ENCODE data around the gene LRRC32.

LRRC32 gene

GRCh38 chr11:76661834-76662434 lies 8.6 kb downstream of the LRRC32 start:
- DNase-seq, result no peak

GRCh38 chr11:76661306-76661751 lies 9.2 kb downstream of the LRRC32 start:
- no peak for DNase-seq

- DNase-seq, result no peak
Measured at GRCh38 chr11:76660533-76661305, 9.8 kb downstream of the LRRC32 start.

GRCh38 chr11:76659672-76660532 lies 10.6 kb downstream of the LRRC32 start:
- no peak for DNase-seq

DNA sequence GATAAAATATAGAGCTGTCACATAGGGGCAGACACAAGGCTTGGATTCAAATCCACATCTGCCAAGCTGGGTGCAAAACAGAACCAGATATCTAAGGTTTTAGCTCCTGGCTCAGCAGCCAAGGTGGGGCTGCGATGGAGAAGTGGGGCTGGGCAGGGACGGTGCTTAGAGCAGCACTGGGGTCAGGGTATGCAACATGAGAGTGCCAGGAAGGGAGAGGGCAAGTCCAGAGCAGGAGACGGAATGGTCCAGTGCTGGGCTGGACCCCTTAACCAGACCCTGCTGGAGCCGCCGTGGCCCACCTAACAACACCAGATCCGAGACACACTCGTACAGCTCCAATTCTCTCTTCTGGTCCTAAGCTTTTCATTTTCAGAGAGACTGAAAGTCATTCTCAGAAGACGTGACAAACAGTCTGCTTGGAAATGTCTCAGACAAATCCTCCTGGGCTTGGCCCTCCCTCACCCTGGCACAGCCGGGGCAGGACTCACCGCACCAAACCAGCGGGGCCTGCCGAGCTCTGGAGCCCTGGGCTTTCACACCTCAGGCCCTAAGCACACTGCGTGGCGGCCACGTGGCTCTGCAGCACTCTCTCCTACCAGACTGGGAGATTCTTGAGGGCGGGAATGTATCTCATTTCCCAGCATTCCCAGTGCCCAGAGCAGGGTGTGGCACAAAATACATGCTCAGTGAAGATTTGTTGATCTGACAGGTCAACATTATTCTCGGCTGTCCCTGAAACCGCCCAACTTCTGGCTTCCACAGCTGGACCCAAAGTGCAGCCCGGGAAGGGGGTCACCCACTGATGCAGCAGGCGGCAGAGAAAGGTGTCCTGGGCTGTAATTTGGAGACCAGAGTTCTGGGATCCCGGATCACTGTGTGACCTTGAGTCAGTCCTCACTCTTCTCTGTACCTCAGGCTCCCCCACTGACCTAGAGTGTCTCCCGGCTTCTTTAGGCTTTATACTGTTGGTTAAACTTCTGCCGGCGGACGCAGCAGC lies 11.6 kb downstream of the LRRC32 start:
- DNase-seq, result no peak

- DNase-seq, result no peak
Measured at GRCh38 chr11:76658231-76658630, 12.3 kb downstream of the LRRC32 start.

DNA sequence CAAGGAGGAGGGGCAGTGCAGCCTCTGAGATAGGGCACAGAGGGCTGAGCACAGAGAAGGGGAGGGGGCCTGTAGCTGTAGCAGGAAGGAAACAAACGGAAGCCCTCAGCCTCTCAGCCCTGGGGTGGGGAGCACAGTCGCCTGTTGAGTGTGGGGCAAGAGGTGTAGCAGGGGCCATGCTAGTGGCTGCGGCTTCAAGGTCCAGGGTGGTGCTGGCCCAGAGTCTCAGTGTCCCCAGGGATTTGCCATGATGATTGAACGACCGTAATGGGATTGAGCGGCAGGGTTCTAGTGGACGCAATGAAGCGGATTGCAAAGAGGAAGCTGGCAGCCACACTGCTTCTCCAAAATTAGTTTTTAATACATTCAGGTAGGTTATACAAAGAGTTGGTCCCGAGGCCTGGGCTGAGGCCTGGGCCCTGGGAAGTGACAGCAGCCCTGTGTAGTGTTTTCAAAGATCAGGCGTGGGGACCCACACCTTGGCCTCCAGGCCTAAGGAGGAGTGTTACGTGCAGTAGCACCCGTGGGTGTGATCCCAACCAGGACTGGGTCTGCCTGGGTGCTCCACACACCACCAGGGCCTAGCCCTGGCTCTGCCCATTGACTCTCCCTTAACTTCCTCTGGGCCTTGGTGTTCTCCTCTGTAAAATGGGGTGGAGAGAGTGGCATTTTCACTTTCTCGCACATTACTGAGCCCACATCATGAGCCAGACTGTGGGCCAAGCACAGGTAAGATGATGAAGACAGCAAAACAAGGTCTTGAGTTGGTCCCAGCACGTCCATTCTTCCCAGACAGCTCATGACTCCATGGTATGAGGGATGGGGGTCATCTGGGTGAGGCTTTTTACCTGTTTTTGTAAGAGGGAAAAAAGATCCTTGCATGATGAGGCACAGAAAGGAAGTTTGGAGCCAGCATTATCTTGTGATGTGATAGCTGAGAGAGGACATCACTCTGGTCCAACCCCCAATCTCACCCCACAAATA lies 13.1 kb downstream of the LRRC32 start:
- no peak for DNase-seq

GRCh38 chr11:76656571-76657081 lies 13.9 kb downstream of the LRRC32 start:
- DNase-seq, result no peak

DNA sequence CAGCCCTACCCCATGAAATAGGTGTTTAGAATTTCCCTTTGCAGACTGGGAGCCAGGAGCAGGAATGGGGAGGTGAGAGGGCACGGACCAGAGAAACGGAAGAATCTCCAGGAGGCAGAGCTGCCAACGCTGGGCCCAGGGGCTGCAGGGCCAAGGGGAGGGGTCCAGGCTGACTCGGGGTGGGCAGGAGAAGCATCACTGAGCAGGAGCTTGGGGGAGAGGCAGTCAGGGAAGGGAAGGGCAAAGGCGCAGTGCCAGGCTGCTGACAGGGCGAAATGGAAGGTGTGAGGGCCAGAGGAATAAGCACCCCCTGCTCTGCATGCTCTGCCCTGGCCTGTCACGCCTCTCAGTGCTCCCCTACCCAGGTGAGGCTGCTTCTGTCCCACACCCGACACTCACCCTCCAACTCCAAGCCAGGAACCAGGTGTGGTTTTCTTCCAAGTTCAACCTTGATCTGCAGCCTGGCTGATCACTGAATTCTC lies 14.5 kb downstream of the LRRC32 start:
- DNase-seq, result no peak

DNA sequence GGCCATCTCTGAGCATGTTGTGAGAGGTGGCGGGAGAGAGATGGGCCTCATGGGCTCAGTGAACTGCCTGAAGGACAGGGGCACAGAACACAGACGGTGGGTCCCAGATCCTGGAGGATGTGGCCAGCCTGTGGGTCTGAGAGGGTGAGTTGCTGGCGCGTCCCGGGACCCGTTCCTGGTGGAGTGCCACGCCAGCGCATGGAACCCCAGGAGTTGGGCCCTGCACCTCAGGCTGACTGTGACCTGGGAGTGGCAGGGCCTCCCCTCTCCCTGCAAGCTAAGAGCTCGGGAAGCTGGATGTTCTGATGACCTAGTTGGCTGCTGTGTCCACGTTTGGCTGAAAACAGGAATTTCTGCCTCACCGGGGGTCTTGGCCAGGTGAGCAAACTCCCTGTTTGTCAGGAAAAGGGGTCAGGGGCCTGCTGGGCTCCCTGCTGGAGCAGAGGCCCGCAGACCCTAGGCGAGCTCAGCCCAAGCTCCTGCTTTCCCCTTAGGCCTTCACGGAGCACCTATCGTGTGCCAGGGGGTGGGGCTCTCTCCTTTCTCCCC lies 15.0 kb downstream of the LRRC32 start:
- no peak for DNase-seq

DNA sequence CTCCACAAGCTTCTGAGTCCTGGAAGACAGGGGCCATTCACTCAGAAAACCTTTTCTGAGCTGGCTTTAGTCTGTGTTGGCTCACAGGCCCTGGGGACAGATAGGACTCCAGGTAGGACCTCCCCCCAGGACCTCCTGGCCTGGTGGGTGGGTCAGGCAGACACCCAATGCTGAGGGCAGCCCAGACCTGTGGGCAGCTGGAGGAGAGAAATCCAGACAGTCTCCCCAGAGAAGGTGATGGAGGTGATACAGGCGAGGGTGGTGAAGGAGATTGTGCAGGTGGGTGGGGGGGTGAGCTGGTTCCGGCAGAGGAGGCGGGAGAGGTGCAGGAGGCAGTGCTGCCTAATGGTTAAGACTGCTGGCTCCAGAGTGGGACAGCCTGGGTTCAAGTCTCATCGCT lies 15.6 kb downstream of the LRRC32 start:
- DNase-seq, result no peak

DNA sequence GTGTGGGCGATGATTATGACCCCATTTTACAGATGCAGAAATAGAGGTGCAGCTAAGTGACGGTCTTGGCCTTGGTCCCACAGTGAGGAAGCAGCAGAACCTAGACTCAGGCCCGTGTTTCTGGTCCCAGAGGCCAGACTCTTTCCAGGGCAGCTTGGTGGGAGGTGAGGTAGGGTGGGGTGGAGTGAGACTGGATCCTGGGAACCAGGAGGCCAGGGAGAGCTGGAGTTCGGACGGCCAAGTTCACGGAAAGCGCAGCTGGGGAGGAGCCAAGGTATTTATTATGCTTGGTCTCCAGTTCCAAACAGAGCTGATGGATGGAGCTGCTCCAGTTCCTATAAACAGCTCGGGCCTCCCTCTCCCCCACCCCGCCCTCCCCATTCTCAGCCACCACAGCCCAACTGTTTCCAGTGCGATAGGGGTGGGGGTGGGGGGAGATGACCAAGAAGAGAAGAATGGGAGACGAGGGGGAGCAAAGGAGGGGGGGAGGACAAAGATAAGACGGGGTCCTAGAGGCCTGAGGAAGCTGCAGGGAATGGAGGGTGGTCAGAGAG lies 16.2 kb downstream of the LRRC32 start:
- DNase-seq, result no peak

- DNase-seq, result no peak
Measured at GRCh38 chr11:76653674-76654284, 16.8 kb downstream of the LRRC32 start.

- no peak for DNase-seq
Measured at GRCh38 chr11:76653012-76653673, 17.4 kb downstream of the LRRC32 start.

GRCh38 chr11:76649851-76650372 lies 20.6 kb downstream of the LRRC32 start:
- no peak for DNase-seq

DNA sequence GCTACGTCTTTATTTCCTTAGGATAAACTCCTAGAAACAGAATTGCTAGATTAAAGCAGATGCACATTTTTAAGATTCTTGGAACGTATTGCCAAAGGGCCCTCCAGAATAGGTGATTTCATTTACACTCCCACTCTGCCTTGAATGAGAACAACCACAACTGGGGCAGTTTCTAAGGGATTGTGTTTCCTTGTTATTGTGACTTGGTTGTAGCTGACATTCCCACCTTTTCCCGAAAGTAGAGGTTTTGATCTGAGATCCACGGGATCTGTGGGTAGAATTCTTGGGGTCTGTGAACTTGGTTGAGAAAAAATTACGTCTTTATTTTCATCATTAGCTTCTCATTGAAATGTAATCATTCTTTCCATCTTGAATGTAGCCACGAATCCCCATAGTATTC lies 21.5 kb downstream of the LRRC32 start:
- no peak for DNase-seq

DNA sequence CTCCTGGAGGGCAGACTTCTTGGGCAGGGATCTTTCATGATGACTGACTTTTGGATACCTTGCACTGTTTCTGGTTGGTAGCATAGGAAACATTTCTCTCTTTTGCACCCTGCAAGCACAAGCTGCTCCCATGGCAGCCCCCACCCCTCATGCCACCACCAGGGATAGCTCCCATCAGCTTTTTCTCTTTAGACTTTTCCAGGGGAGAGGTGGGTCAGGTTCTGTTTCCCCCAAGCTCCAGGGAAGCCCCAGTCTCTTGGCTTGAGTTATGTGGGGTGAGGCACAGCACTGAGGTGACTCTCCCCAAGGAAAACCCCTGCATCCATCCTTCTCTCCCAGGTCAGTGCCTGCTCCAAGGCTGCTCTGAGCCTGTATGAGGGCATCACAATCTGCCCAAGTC lies 22.5 kb downstream of the LRRC32 start:
- no peak for DNase-seq

DNA sequence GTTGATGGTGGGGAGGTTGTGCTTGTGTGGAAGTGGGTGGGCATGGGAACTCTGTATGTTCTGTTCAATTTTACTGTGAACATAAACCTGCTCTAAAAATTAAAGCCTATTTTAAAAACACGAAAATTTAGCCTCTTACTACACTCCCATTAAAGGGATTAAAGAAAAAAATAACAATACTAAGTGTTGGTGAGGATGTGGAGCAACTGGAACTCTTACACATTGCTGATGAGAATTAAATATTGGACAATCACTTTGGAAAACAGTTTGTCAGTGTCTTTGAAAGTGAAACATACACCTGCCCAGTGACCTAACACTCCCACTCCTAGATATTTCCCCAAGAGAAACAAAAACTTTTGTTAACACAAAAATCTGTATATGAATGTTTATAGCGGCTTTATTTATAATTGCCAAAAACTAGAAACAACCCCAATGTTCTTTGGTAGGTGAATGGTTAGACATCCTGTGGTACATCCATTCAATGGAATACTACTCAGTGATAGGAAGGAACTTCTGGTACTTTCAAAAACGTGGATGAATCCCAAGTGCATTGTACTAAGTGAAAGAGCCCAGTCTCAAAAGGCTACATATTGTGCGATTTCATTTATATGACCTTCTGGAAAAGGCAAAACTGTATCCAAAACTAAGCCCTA lies 23.5 kb downstream of the LRRC32 start:
- no peak for DNase-seq
